A172 (cell line): ENCODE results near the gene KNDC1. TPM values are rescaled to one million over a fixed set of nuclear protein-coding genes. Genes with fewer than 3 reads are reported as not detected.
"Not testable (repeated sequence)": the region's sequence is repeated elsewhere in the genome, so short reads cannot be mapped to it uniquely, and the experiment has no call there.

Experiments used
- DNase-seq: peaks from one replicate; pipeline ENCODE4 v3.0.0-alpha.2; 2015; ENCODE audit warnings: low spot score
- total RNA-seq: library from RNA; depleted of rRNA; stranded (reverse); fragments of >200 nt; shearing (Covaris generic); gene quantifications from 2 replicates; pipeline ENCODE4 v1.2.3, GENCODE V29; 2014; rRNA removed

Gene KNDC1
- 2.2 and 3.2 TPM in 2 replicates for total RNA-seq

DNA sequence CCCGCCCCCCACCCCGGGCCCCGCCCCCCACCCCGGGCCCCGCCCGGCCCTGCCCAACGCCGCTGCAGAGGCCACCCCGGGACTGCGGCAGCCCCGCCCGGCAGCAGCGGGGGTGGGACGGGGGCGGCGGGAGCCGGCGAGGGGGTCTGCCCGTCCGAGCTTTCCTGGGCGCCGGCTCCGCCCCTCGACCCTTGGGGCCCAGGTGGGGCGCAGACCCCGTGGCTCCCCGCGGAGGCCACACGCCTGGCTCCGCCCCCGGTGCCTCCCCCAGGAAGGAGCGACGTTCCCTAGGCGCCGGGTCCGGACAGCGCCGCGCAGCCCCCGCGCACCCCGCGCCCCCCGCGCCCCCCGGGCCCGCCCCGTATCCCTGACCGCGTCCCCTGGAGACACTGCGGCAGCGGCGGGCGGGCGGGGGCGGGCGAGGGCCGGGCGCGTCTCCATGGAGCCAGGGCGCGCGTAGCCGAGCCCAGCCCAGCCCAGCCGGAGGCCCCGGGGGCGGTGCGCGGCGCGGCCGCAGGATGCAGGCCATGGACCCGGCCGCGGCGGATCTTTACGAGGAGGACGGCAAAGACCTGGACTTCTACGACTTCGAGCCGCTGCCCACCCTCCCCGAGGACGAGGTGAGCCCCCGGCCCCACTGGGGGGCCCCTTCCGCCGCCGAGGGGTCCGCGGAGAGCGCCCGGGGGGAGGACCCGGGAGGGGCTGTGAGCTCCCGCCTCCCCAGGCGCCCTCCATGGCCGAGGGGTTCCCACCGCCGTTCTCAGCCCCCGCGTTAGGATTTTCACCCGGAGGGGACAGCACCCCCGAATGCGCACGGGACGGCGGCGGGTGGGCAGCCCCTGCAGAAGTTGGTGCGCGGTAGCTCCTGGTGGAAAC lies at the start of gene KNDC1:
Gene KNDC1, plus strand, starts transcription at position 270 of the 876 bp plus-strand sequence. Its CDS starts 249 bp downstream, at position 519.
- no peak for DNase-seq

GRCh38 chr10:133110609-133111275 lies 49.3 kb upstream of the KNDC1 start:
- DNase-seq: no peak

DNA sequence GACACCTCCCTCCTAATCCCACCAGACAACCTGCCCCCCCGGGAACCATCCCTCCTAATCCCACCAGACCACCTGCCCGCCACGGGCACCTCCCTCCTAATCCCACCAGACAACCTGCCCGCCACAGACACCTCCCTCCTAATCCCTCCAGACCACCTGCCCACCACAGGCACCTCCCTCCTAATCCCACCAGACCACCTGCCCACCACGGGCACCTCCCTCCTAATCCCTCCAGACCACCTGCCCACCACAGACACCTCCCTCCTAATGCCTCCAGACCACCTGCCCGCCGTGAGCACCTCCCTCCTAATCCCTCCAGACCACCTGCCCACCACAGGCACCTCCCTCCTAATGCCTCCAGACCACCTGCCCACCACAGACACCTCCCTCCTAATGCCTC lies 48.4 kb upstream of the KNDC1 start:
- not testable (repeated sequence) for DNase-seq

DNA sequence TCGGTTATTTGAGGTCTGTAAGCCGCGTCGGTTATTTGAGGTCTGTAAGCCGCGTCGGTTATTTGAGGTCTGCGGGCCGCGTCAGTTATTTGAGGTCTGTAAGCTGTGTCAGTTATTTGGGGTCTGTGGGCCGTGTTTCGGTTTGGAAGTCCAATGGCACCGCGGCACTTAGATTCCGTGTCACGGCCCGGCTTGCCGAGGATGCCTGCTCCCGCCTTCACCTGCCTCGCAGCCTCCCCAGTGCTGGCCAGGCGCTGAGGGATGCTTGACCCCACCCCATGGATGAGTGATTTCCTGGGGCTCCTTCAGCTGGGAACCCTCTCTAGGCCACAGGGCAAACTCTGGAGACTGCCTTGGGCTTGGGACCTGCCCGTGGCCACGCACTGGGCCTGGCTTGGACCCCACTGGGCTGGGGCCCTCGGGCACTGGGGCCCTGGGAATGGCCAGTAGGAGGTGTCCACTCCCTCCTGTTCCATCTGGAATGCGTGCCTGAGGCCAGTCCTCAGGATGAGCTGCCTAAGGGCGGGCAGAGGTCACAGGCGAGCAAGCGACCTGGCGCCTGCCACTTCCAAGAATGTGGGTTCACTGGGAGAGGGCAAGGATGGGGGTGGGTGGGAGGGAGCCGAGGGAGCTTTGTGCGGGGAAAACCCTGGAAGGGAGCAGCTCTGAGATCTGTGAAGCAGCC lies 46.7 kb upstream of the KNDC1 start:
- no peak for DNase-seq

- DNase-seq: no peak
Observed at GRCh38 chr10:133113847-133114246, 46.2 kb upstream of the KNDC1 start.

DNA sequence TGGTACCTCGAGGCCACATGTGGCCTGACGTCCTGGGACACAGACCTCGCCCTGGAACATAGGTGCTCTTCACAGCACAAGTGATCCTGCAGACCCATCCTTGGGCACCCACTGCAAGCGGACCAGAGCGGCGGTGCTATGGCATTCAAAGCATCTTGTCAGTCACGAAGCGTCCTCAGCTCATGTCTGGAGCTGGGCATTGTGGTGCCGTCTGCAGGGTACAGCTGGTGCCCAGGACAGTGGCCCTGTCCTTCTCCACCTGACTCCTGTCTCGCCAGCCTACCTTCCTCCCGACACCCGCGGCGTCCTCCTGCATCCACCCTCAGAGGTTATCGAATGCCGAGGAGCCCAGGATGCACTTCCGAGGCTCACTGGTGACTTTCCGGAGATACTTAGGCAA lies 45.8 kb upstream of the KNDC1 start:
- no peak for DNase-seq

DNA sequence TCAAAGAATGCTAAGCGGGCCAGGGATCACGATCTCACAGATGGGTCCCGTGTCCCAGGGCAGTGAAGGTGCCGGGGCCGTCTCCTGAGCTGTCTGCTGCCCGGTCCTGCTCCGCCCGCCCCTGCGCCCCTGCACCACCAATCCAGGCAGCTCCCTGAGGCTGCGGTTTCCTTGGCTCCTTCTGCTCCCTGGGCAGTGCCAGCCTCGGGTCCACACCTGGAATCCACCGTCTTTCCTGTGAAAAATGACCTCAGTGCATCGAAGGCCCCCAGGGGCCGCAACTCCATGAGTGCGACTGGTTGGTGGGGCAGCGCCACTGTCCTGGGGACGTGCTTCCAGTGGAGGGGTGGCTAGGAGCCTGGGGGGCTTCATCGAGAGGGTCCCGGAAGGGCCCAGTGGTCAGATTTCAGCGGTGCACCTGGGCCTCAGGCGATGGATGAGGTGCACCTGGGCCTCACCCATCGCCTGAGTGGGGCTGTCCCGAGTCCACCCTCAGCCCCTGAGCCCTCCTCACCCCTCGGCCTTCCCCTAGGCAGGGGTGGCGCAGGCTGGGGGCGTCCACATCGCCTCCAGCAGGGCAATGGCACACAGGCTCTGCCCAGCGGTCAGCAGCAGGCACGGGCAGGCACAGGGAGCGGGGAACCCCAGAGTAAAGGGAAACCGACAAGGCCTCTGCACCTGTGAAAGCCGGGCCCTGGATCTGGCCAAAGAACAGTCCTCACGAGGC lies 45.1 kb upstream of the KNDC1 start:
- DNase-seq: no peak

- DNase-seq: no peak
Observed at GRCh38 chr10:133115453-133115842, 44.6 kb upstream of the KNDC1 start.

DNA sequence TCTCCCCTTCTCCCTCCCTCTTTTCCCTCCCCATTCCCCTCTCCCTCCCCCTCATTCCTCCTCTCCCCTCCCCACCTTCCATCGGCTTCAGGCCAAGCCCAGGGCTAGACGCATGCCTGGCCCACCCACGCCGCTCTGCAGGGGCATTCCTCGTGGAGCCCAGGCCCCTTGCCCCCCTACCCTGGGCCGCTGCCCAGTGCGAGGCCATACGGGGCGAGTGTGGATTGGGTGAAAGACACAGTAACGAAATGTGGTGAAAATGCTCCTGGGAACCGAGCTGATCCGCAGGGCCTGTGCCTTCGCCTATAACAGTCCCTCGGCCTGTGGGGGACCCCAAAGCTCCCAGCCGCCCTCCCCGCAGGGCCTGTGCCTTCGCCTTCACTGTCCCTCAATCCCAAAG lies 44.0 kb upstream of the KNDC1 start:
- no peak for DNase-seq

- no peak for DNase-seq
Observed at GRCh38 chr10:133116455-133116854, 43.6 kb upstream of the KNDC1 start.

GRCh38 chr10:133117036-133117687 lies 42.9 kb upstream of the KNDC1 start:
- DNase-seq: no peak

DNA sequence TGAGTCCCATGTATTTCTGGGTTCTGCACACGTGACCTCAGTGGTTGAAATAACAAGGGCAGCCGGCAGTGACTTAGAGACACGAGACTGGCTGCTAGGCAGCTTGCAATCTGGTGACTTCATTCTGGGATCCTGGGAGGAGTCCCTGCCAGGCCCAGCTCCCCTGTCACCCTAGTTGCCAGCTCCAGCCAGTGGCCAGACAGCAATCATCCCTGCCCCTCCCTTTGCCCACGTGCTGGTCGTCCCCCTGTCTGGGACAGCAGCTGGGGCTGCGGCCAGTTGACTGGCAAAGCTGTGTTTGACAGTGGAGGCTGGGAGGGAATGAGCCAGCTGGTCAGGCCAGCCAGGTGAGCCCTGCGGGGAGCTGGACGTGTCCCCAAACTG lies 42.3 kb upstream of the KNDC1 start:
- no peak for DNase-seq

- DNase-seq: no peak
Observed at GRCh38 chr10:133121479-133121878, 38.5 kb upstream of the KNDC1 start.

- DNase-seq: no peak
Observed at GRCh38 chr10:133122171-133122935, 37.7 kb upstream of the KNDC1 start.

- no peak for DNase-seq
Observed at GRCh38 chr10:133123050-133123745, 36.8 kb upstream of the KNDC1 start.

GRCh38 chr10:133123746-133124356 lies 36.2 kb upstream of the KNDC1 start:
- DNase-seq: no peak

DNA sequence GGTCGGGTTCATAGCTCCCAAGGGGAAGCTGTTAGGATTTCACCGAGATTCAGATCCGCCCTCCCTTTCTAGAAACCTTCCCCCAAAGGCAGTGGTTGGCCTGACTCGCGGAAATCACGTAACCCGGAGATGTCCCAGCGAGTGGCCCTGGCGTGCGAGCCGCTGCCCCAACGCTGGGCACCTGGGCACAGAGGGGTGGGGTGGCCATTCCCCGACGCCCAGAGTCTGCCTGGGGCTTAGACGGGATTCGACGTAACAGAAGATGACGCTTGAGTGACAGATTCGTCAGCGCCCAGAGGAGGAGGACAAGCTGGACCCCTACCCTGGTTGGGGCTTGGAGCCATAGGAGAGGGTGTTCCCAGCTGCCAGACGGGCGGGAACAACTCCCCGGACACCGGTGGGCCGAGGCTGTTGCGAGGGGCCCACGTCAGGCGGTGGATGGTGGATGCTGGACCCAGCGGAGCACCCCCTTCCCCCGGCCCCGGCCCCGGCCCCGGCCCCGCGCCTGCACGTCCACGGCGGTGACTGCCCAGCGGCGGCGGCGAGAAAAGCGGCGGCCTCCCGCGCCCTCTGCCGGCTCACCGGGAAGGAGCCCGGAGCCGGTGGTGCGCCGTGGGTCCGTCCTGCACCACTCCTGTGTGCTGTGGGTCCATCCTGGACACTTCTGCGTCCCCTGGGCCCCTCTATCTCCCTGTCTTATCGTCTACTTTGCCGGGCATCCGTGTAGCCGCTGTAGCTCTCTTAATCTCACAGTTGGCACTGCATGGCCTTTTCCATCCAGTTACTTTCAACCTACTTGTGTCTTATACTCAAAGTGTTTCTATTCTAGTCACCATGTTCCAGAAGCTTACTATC lies 35.4 kb upstream of the KNDC1 start:
- no peak for DNase-seq

DNA sequence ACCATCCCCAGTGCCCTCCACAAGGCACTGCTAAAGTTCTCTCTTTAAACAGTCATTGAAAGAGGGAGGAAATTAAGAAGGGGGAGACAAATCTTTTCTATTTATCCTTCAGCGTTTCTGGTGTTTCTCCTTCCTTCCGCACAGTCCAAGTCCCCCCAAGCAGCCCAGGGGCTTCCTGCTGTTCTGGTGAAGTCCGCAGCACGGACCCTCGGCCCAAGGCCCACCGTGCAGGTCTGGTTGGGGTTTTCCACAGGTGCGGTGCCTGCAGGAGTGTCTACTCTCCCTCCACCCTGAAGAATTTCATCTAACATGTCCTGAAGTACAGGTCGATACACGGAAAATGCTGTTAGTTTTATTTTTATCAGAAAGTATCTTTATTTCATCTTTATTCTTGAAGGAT lies 34.1 kb upstream of the KNDC1 start:
- no peak for DNase-seq
